WTC11 (cell line): Measurements from ENCODE around the gene TMX2. TPM values are rescaled to one million over a fixed set of nuclear protein-coding genes. Genes with fewer than 3 reads are reported as not detected.

Source experiments
- ATF1 ChIP-seq: sonication (generic); formaldehyde crosslinking; IDR thresholded peaks from 2 replicates; pipeline ENCODE4 v1.8.1; 2023; ENCODE audit warnings: mild to moderate bottlenecking, moderate library complexity, missing genetic modification reagents
- CBFB ChIP-seq: sonication (generic); formaldehyde crosslinking; IDR thresholded peaks from 2 replicates; pipeline ENCODE4 v1.8.1; 2022; ENCODE audit warnings: mild to moderate bottlenecking, low read depth, missing genetic modification reagents
- E2F4 ChIP-seq: sonication (generic); formaldehyde crosslinking; IDR thresholded peaks from 2 replicates; pipeline ENCODE4 v1.8.1; 2022; ENCODE audit warnings: low read depth, mild to moderate bottlenecking, moderate library complexity, missing genetic modification reagents, borderline replicate concordance
- ESRRA ChIP-seq: sonication (generic); formaldehyde crosslinking; IDR thresholded peaks from 2 replicates; pipeline ENCODE4 v1.8.1; 2022; ENCODE audit warnings: mild to moderate bottlenecking, missing genetic modification reagents, borderline replicate concordance
- FOXP1 ChIP-seq: sonication (generic); formaldehyde crosslinking; IDR thresholded peaks from 2 replicates; pipeline ENCODE4 v1.8.0; 2022; ENCODE audit warnings: missing genetic modification reagents, mild to moderate bottlenecking, moderate library complexity, borderline replicate concordance
- GABPB1 ChIP-seq: sonication (generic); formaldehyde crosslinking; IDR thresholded peaks from 2 replicates; pipeline ENCODE4 v1.8.1; 2023; ENCODE audit warnings: mild to moderate bottlenecking, missing genetic modification reagents
- GRHL2 ChIP-seq: fragments of 250-450 bp; sonication (Bioruptor Pico); IDR thresholded peaks from 2 replicates; pipeline ENCODE4 v1.8.0; 2022; ENCODE audit warnings: mild to moderate bottlenecking, moderate library complexity; ENCODE audit not compliant: insufficient replicate concordance, severe bottlenecking
- GTF2I ChIP-seq: fragments of 250-450 bp; sonication (Bioruptor Pico); conservative IDR thresholded peaks from 2 replicates; pipeline ENCODE4 v1.4.0; 2021; ENCODE audit warnings: mild to moderate bottlenecking
- MAX ChIP-seq: sonication (generic); formaldehyde crosslinking; IDR thresholded peaks from 2 replicates; pipeline ENCODE4 v1.8.0; 2022; ENCODE audit warnings: mild to moderate bottlenecking, missing genetic modification reagents
- MXD4 ChIP-seq: fragments of 250-450 bp; sonication (Bioruptor Pico); IDR thresholded peaks from 2 replicates; pipeline ENCODE4 v1.8.0; 2021; ENCODE audit warnings: mild to moderate bottlenecking, moderate library complexity, borderline replicate concordance
- NFATC4 ChIP-seq: fragments of 250-450 bp; sonication (Bioruptor Pico); IDR thresholded peaks from 2 replicates; pipeline ENCODE4 v1.9.0; 2021; ENCODE audit warnings: mild to moderate bottlenecking
- NR1H2 ChIP-seq: sonication (generic); formaldehyde crosslinking; IDR thresholded peaks from 2 replicates; pipeline ENCODE4 v1.9.0; 2021; ENCODE audit warnings: mild to moderate bottlenecking, moderate library complexity, missing genetic modification reagents
- RELA ChIP-seq: sonication (generic); formaldehyde crosslinking; IDR thresholded peaks from 2 replicates; pipeline ENCODE4 v1.8.1; 2022; ENCODE audit warnings: missing genetic modification reagents, mild to moderate bottlenecking, borderline replicate concordance
- SMAD4 ChIP-seq: sonication (generic); formaldehyde crosslinking; IDR thresholded peaks from 2 replicates; pipeline ENCODE4 v1.8.0; 2022; ENCODE audit warnings: mild to moderate bottlenecking, missing genetic modification reagents
- SOX15 ChIP-seq: fragments of 250-450 bp; sonication (Bioruptor Pico); IDR thresholded peaks from 2 replicates; pipeline ENCODE4 v1.9.0; 2021; ENCODE audit warnings: mild to moderate bottlenecking
- SP1 ChIP-seq: sonication (generic); formaldehyde crosslinking; conservative IDR thresholded peaks from 2 replicates; pipeline ENCODE4 v1.8.1; 2022; ENCODE audit warnings: missing genetic modification reagents
- TEAD1 ChIP-seq: sonication (generic); formaldehyde crosslinking; IDR thresholded peaks from 2 replicates; pipeline ENCODE4 v1.8.0; 2022; ENCODE audit warnings: mild to moderate bottlenecking, missing genetic modification reagents
- TEAD4 ChIP-seq: sonication (generic); formaldehyde crosslinking; IDR thresholded peaks from 2 replicates; pipeline ENCODE4 v1.8.0; 2022; ENCODE audit warnings: mild to moderate bottlenecking, missing genetic modification reagents
- USF2 ChIP-seq: sonication (generic); formaldehyde crosslinking; IDR thresholded peaks from 2 replicates; pipeline ENCODE4 v1.8.1; 2023; ENCODE audit warnings: mild to moderate bottlenecking, missing genetic modification reagents, moderate library complexity
- ZBTB21 ChIP-seq: sonication (generic); formaldehyde crosslinking; IDR thresholded peaks from 2 replicates; pipeline ENCODE4 v1.8.1; 2023; ENCODE audit warnings: mild to moderate bottlenecking, missing genetic modification reagents, borderline replicate concordance
- ZNF121 ChIP-seq: sonication (generic); formaldehyde crosslinking; IDR thresholded peaks from 2 replicates; pipeline ENCODE4 v1.8.0; 2023; ENCODE audit warnings: missing genetic modification reagents
- ZNF263 ChIP-seq: sonication (generic); formaldehyde crosslinking; IDR thresholded peaks from 2 replicates; pipeline ENCODE4 v1.8.1; 2022; ENCODE audit warnings: low read depth, mild to moderate bottlenecking, moderate library complexity, missing genetic modification reagents
- total RNA-seq: library from RNA; stranded (reverse); gene quantifications from 3 replicates; pipeline ENCODE4 v1.2.3, GENCODE V29; 2021
- TF ChIP-seq, protein P1 (sequence below): sonication (generic); formaldehyde crosslinking; IDR thresholded peaks from 2 replicates; pipeline ENCODE4 v1.8.1; 2023; ENCODE audit warnings: mild to moderate bottlenecking, missing genetic modification reagents
- TF ChIP-seq, protein P2 (sequence below): sonication (generic); formaldehyde crosslinking; IDR thresholded peaks from 2 replicates; pipeline ENCODE4 v1.8.0; 2022; ENCODE audit warnings: mild to moderate bottlenecking, missing genetic modification reagents
- TF ChIP-seq, protein P3 (sequence below): sonication (generic); formaldehyde crosslinking; IDR thresholded peaks from 2 replicates; pipeline ENCODE4 v1.8.1; 2022; ENCODE audit warnings: low read depth, missing genetic modification reagents, borderline replicate concordance
- TF ChIP-seq, protein P4 (sequence below): fragments of 200-600 bp; IDR thresholded peaks from 2 replicates; pipeline ENCODE4 v1.8.0; 2022; ENCODE audit warnings: antibody characterized with exemption
- TF ChIP-seq, protein P5 (sequence below): sonication (generic); formaldehyde crosslinking; IDR thresholded peaks from 2 replicates; pipeline ENCODE4 v1.8.1; 2023; ENCODE audit warnings: mild to moderate bottlenecking, moderate library complexity, missing genetic modification reagents
- TF ChIP-seq, protein P6 (sequence below): sonication (generic); formaldehyde crosslinking; IDR thresholded peaks from 2 replicates; pipeline ENCODE4 v1.8.1; 2023; ENCODE audit warnings: mild to moderate bottlenecking, missing genetic modification reagents

The TMX2 gene
- total RNA-seq, 1 experiment from 2014 or later: 85.4 TPM

DNA sequence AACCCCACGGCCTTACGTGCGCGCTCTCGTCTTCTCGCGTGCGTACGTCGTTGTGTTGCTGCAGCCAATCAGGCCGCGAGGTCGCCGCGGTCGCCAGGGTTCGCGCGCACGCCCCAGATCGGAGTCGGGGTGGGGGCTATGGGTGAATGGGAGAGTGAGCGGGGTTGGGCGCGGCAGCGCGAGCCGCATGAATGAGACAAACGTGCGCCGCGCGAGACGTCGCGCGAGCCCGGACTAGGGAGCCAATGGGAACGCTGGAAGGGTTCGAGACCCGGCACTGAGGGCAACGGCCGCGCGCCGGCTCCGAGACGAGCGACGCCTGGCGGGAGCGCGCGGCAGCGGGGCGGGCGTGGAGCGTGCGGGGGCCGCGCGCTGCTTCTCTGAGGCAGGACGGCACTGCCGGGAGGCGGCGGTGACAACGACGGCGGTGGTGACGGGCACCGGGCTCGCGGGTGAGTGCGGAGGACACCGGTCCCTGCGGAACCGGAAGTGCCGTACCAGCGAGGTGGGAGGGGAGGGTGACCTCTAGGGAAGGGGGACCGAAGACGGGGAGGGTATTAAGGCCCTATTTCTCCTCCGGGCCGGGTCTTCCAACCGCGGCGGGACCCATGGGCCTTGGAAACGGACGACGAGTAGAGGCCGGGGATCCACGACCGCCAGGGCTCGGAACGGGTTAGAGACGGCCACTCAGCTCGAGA lies 44.5 kb upstream of the TMX2 start, which contains the start of gene ZDHHC5 (continued):
- TF ChIP-seq, protein P1, sequence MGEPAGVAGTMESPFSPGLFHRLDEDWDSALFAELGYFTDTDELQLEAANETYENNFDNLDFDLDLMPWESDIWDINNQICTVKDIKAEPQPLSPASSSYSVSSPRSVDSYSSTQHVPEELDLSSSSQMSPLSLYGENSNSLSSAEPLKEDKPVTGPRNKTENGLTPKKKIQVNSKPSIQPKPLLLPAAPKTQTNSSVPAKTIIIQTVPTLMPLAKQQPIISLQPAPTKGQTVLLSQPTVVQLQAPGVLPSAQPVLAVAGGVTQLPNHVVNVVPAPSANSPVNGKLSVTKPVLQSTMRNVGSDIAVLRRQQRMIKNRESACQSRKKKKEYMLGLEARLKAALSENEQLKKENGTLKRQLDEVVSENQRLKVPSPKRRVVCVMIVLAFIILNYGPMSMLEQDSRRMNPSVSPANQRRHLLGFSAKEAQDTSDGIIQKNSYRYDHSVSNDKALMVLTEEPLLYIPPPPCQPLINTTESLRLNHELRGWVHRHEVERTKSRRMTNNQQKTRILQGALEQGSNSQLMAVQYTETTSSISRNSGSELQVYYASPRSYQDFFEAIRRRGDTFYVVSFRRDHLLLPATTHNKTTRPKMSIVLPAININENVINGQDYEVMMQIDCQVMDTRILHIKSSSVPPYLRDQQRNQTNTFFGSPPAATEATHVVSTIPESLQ (CRISPR knock-in tag): no peak
- 0 out of 2 replicates have a peak, but pooled peaks have one; percentile 50 for TF ChIP-seq RELA
- TF ChIP-seq SMAD4 (CRISPR knock-in tag): no peak
- TF ChIP-seq, protein P2, sequence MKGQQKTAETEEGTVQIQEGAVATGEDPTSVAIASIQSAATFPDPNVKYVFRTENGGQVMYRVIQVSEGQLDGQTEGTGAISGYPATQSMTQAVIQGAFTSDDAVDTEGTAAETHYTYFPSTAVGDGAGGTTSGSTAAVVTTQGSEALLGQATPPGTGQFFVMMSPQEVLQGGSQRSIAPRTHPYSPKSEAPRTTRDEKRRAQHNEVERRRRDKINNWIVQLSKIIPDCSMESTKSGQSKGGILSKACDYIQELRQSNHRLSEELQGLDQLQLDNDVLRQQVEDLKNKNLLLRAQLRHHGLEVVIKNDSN: no peak; the same call in 1 of the 2 replicates
- TF ChIP-seq MXD4: no peak
- no peak for TF ChIP-seq E2F4 (CRISPR knock-in tag)
- peak; percentile 20; the same call in 1 of the 2 replicates for TF ChIP-seq FOXP1
- TF ChIP-seq, protein P3, sequence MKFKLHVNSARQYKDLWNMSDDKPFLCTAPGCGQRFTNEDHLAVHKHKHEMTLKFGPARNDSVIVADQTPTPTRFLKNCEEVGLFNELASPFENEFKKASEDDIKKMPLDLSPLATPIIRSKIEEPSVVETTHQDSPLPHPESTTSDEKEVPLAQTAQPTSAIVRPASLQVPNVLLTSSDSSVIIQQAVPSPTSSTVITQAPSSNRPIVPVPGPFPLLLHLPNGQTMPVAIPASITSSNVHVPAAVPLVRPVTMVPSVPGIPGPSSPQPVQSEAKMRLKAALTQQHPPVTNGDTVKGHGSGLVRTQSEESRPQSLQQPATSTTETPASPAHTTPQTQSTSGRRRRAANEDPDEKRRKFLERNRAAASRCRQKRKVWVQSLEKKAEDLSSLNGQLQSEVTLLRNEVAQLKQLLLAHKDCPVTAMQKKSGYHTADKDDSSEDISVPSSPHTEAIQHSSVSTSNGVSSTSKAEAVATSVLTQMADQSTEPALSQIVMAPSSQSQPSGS (CRISPR knock-in tag): no peak
- peak; percentile 84 for TF ChIP-seq ESRRA (CRISPR knock-in tag)
- peak; percentile 85; the same call in 1 of the 2 replicates for TF ChIP-seq ATF1 (CRISPR knock-in tag)
- TF ChIP-seq TEAD1 (CRISPR knock-in tag): peak; percentile 49; the same call in 1 of the 2 replicates
- TF ChIP-seq, protein P4, sequence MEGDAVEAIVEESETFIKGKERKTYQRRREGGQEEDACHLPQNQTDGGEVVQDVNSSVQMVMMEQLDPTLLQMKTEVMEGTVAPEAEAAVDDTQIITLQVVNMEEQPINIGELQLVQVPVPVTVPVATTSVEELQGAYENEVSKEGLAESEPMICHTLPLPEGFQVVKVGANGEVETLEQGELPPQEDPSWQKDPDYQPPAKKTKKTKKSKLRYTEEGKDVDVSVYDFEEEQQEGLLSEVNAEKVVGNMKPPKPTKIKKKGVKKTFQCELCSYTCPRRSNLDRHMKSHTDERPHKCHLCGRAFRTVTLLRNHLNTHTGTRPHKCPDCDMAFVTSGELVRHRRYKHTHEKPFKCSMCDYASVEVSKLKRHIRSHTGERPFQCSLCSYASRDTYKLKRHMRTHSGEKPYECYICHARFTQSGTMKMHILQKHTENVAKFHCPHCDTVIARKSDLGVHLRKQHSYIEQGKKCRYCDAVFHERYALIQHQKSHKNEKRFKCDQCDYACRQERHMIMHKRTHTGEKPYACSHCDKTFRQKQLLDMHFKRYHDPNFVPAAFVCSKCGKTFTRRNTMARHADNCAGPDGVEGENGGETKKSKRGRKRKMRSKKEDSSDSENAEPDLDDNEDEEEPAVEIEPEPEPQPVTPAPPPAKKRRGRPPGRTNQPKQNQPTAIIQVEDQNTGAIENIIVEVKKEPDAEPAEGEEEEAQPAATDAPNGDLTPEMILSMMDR: peak; percentile 22; the same call in 1 of the 2 replicates
- TF ChIP-seq, protein P5, sequence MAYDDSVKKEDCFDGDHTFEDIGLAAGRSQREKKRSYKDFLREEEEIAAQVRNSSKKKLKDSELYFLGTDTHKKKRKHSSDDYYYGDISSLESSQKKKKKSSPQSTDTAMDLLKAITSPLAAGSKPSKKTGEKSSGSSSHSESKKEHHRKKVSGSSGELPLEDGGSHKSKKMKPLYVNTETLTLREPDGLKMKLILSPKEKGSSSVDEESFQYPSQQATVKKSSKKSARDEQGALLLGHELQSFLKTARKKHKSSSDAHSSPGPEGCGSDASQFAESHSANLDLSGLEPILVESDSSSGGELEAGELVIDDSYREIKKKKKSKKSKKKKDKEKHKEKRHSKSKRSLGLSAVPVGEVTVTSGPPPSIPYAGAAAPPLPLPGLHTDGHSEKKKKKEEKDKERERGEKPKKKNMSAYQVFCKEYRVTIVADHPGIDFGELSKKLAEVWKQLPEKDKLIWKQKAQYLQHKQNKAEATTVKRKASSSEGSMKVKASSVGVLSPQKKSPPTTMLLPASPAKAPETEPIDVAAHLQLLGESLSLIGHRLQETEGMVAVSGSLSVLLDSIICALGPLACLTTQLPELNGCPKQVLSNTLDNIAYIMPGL (CRISPR knock-in tag): peak; percentile 84; the same call in 1 of the 2 replicates
- TF ChIP-seq ZNF263 (CRISPR knock-in tag): no peak
- TF ChIP-seq MAX (CRISPR knock-in tag): peak; percentile 66; the same call in 1 of the 2 replicates
- TF ChIP-seq USF2 (CRISPR knock-in tag): no peak
- no peak for TF ChIP-seq ZNF121 (CRISPR knock-in tag)
- TF ChIP-seq NR1H2 (CRISPR knock-in tag): no peak
- no peak for TF ChIP-seq TEAD4 (CRISPR knock-in tag)
- no peak for TF ChIP-seq GRHL2
- no peak for TF ChIP-seq SOX15 (CRISPR knock-in tag)
- TF ChIP-seq SP1 (CRISPR knock-in tag): no peak
- no peak for TF ChIP-seq GTF2I (CRISPR knock-in tag)
- no peak for TF ChIP-seq CBFB (CRISPR knock-in tag)
- peak; percentile 60 for TF ChIP-seq GABPB1
- no peak for TF ChIP-seq ZBTB21 (CRISPR knock-in tag)
- no peak for TF ChIP-seq NFATC4 (CRISPR knock-in tag)
- TF ChIP-seq, protein P6, sequence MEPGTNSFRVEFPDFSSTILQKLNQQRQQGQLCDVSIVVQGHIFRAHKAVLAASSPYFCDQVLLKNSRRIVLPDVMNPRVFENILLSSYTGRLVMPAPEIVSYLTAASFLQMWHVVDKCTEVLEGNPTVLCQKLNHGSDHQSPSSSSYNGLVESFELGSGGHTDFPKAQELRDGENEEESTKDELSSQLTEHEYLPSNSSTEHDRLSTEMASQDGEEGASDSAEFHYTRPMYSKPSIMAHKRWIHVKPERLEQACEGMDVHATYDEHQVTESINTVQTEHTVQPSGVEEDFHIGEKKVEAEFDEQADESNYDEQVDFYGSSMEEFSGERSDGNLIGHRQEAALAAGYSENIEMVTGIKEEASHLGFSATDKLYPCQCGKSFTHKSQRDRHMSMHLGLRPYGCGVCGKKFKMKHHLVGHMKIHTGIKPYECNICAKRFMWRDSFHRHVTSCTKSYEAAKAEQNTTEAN: no peak
